T-cell (primary cell): ENCODE data around the gene PRDM16. TPM values are rescaled to one million over a fixed set of nuclear protein-coding genes. Genes with fewer than 3 reads are reported as not detected.

Experiments used
- ATAC-seq, 4 experiments: fragments of 200-7000 bp in 3 of 4; fragments of 150-1000 bp in 1 of 4; cut with Tn5 transposase; replicated peaks in 1 of 4; 1 replicate in 3 of 4; 2 replicates in 1 of 4; pipeline ENCODE4 v1.10.0; 2021; ENCODE audit warnings: moderate library complexity in 3 of 4, mild to moderate bottlenecking in 2 of 4, moderate number of reproducible peaks in 1 of 4
- CTCF ChIA-PET, 2 donors: fragments of 300-600 bp; sonication (Branson Sonifier 250); formaldehyde crosslinking; loops; one replicate each; lab custom pipeline; 2022; ENCODE audit warnings: antibody characterized with exemption in 2 of 2; lab: Charles Lee
- POLR2A ChIA-PET, 2 donors: fragments of 300-600 bp; sonication (Branson Sonifier 250); formaldehyde crosslinking; loops; one replicate each; lab custom pipeline; 2022; ENCODE audit warnings: antibody characterized with exemption in 2 of 2; lab: Charles Lee
- DNase-seq, 35 experiments: peaks; one replicate each; pipeline versions ENCODE4 v3.0.0 to v3.0.0-alpha.2; 2013 to 2023
- H3K27ac ChIP-seq: one replicate; pipeline ENCODE4 v1.5.1; 2013; ENCODE audit warnings: low read length
- H3K27me3 ChIP-seq, 2 experiments: replicated peaks in 1 of 2; 1 replicate in 1 of 2; 2 replicates in 1 of 2; pipeline versions ENCODE4 v1.6.1 to v1.7.0; 2013; ENCODE audit warnings: low read length in 1 of 2, mixed read lengths in 1 of 2; ENCODE audit not compliant: control insufficient read depth in 2 of 2, insufficient read depth in 2 of 2; ENCODE audit errors: extremely low read depth in 1 of 2
- H3K36me3 ChIP-seq, 2 donors: 1 replicate in 1 of 2; 2 replicates in 1 of 2; pipeline versions ENCODE4 v1.6.1 to v1.7.0; 2013; ENCODE audit warnings: low read length in 1 of 2; ENCODE audit not compliant: control insufficient read depth in 2 of 2, insufficient read depth in 1 of 2; ENCODE audit errors: extremely low read depth in 1 of 2
- H3K4me1 ChIP-seq, 2 experiments: 1 replicate in 1 of 2; 2 replicates in 1 of 2; pipeline versions ENCODE4 v1.6.1 to v1.7.0; 2013; ENCODE audit warnings: low read length in 2 of 2, mixed read lengths in 1 of 2; ENCODE audit not compliant: insufficient read depth in 2 of 2, control insufficient read depth in 1 of 2; ENCODE audit errors: extremely low read depth in 1 of 2
- H3K4me3 ChIP-seq, 2 donors: 1 replicate in 1 of 2; 2 replicates in 1 of 2; pipeline versions ENCODE4 v1.5.1 to v1.7.0; 2013; ENCODE audit warnings: mild to moderate bottlenecking in 2 of 2, low read length in 1 of 2, moderate library complexity in 1 of 2; ENCODE audit not compliant: control insufficient read depth in 1 of 2; ENCODE audit errors: extremely low read depth in 1 of 2
- H3K9me3 ChIP-seq: 2 replicates; pipeline ENCODE4 v1.7.0; 2013
- H3K27ac Mint-ChIP-seq, 2 donors: one replicate each; pipeline ENCODE4 v1.8.0; 2020 to 2021; ENCODE audit warnings: mild to moderate bottlenecking in 2 of 2, mixed read lengths in 2 of 2
- H3K27me3 Mint-ChIP-seq, 2 donors: one replicate each; pipeline ENCODE4 v1.8.0; 2021 to 2022; ENCODE audit warnings: mixed read lengths in 2 of 2
- H3K36me3 Mint-ChIP-seq: one replicate; pipeline ENCODE4 v1.8.0; 2021; ENCODE audit warnings: mixed read lengths
- H3K4me1 Mint-ChIP-seq, 3 donors: one replicate each; pipeline ENCODE4 v1.8.0; 2020 to 2022; ENCODE audit warnings: mixed read lengths in 3 of 3, mild to moderate bottlenecking in 1 of 3
- H3K4me3 Mint-ChIP-seq, 3 donors: one replicate each; pipeline ENCODE4 v1.8.0; 2020 to 2022; ENCODE audit warnings: mild to moderate bottlenecking in 3 of 3, mixed read lengths in 3 of 3, moderate library complexity in 3 of 3
- H3K9me3 Mint-ChIP-seq, 3 donors: one replicate each; pipeline ENCODE4 v1.8.0; 2020 to 2022; ENCODE audit warnings: mixed read lengths in 3 of 3
- WGBS: methylation state at CpG from one replicate; pipeline ENCODE4 v1.1.5; 2013; ENCODE audit warnings: missing lambda C conversion rate; ENCODE audit not compliant: insufficient coverage; 5-methylcytosine and 5-hydroxymethylcytosine counted together
- total RNA-seq, 35 experiments: library from RNA in 6 of 35; stranded (reverse) in 6 of 35; fragments of 120-200 nt in 1 of 35; gene quantifications; one replicate each; pipeline versions ENCODE4 v1.2.1 to v1.2.4 and lab custom pipeline; 2013 to 2026

PRDM16 gene
- total RNA-seq, 5 donors from 2014 or later (not counting 1 experiment from before 2014, with no cell fraction given), result 0.15 to 0.70 (median 0.24) TPM; not detected in 1

DNA sequence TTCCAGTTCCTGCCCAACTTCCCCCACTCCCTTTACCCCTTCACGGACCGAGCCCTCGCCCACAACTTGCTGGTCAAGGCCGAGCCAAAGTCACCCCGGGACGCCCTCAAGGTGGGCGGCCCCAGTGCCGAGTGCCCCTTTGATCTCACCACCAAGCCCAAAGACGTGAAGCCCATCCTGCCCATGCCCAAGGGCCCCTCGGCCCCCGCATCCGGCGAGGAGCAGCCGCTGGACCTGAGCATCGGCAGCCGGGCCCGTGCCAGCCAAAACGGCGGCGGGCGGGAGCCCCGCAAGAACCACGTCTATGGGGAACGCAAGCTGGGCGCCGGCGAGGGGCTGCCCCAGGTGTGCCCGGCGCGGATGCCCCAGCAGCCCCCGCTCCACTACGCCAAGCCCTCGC, 343.4 kb downstream of the PRDM16 start:
- no peak overlapping the region for H3K27ac ChIP-seq
- H3K4me1 ChIP-seq, result no peaks in the 10 kb centered on the region
- H3K36me3 ChIP-seq, result no peaks in the 10 kb centered on the region
- ATAC-seq, result no peak
- peaks cover 0 to 3% of the 10 kb centered on the region in 2 donors for H3K27me3 Mint-ChIP-seq
- H3K4me3 ChIP-seq, result no peak overlapping the region
- H3K9me3 ChIP-seq, result no peaks in the 10 kb centered on the region
- DNase-seq, result no peak
- POLR2A ChIA-PET, result no interaction called here
- WGBS, result 93% methylated on average over 27 of the region's 33 CpGs
- H3K4me1 Mint-ChIP-seq, result no peaks in the 10 kb centered on the region
- H3K9me3 Mint-ChIP-seq, result peaks cover 0 to 4% (median 2%) of the 10 kb centered on the region in 3 donors
- no peak overlapping the region for H3K27ac Mint-ChIP-seq
- H3K27me3 ChIP-seq, result peaks cover 0 to 24% of the 10 kb centered on the region in 2 experiments
- no peak overlapping the region for H3K4me3 Mint-ChIP-seq
- CTCF ChIA-PET, result no interaction called here
- no peaks in the 10 kb centered on the region for H3K36me3 Mint-ChIP-seq

DNA sequence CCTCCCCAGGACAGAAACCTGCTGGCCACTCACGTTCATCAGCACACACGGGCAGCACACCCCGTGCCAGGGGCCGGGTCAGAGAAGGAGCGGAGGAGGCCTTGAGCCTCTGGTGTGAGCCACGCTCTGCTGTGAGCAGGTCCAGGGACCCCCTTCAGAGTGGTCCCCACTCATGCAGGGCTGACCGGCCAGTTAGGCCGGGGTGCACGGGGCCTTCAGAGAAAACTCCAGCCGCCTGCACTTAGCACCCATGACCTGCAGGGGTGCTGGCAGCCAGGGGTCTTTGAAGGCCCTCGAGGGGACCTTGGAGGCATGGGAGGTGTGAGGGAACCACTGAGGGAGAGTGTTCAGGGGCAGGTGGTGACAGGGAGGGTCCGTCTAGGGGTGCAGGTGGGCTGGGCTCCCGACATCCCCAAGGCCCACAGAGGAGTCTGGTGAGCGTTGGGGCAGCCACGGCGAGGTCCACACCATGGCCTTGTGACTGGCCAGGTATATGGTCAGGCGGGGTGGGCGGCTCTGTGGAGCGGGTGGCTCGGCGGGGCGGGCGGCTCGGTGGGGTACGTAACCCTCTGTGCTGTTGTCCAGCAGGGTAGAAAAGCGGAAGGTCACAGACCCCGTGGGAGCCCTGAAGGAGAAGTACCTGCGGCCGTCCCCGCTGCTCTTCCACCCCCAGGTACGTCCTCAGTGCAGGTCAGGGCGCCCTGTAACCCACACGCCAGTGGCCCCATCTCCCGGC, 345.1 kb downstream of the PRDM16 start:
- WGBS, result 85% methylated on average over 30 of the region's 34 CpGs
- CTCF ChIA-PET, result no interaction called here
- no peak overlapping the region for H3K27ac Mint-ChIP-seq
- H3K27me3 ChIP-seq, result peaks cover 0 to 37% of the 10 kb centered on the region in 2 experiments
- no peak overlapping the region for H3K27ac ChIP-seq
- H3K4me3 Mint-ChIP-seq, result no peak overlapping the region
- DNase-seq, result no peak
- no peak for ATAC-seq
- peaks cover 0 to 3% of the 10 kb centered on the region in 2 donors for H3K27me3 Mint-ChIP-seq
- H3K4me1 ChIP-seq, result no peaks in the 10 kb centered on the region
- no peaks in the 10 kb centered on the region for H3K4me1 Mint-ChIP-seq
- no peaks in the 10 kb centered on the region for H3K9me3 ChIP-seq
- H3K36me3 ChIP-seq, result no peaks in the 10 kb centered on the region
- no peaks in the 10 kb centered on the region for H3K36me3 Mint-ChIP-seq
- POLR2A ChIA-PET, result no interaction called here
- peaks cover 0 to 4% (median 2%) of the 10 kb centered on the region in 3 donors for H3K9me3 Mint-ChIP-seq
- no peak overlapping the region for H3K4me3 ChIP-seq

DNA sequence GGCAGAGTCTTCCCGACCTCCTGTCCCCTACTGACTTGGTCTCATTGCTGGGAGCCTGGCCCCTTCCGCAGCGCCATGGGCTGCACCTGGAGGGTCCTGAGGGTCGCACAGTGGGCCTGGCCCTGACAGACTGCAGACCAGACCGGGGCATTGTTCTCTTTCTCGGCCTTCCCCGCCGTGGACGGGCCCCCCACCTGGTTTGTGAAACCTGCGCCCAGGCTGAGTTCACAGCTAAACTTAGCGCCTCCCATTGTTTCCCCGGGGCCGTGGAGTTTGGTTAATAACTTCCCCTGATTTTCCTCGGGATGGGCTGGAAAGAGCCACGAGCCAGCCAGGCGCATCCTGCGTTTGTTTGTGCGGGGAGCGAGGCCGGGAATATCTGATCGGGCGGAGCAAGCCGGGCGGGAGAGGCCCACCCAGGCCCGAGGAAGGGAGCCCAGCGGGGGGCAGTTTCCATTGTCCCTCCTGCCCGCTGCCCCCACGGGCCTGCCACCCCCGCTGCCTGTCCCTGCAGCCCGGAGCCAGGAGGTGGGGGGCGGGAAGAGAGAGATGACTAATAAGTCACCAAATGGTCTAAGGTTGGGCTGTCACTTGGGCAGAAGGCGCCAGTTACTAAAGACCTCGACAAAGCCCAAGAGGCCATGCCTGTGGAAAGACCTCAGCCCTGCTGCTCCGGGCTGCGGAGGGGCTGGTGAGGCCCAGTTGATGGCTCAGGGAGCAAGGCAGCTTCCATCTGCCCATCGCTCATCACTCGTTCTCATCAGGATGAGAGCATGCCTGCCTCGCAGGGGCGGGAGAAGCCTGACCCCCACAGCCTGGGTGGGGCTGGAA, 346.5 kb downstream of the PRDM16 start:
- POLR2A ChIA-PET, result no interaction called here
- no peaks in the 10 kb centered on the region for H3K36me3 ChIP-seq
- Mint-ChIP-seq H3K36me3 (no peaks in the 10 kb centered on the region), H3K9me3 (peaks cover 0 to 4% (median 2%) of the 10 kb centered on the region in 3 donors), H3K27ac (no peak overlapping the region), H3K27me3 (peaks cover 2 to 3% of the 10 kb centered on the region in 2 donors), H3K4me1 (no peaks in the 10 kb centered on the region), H3K4me3 (no peak overlapping the region)
- no peak overlapping the region for H3K4me3 ChIP-seq
- H3K4me1 ChIP-seq, result no peaks in the 10 kb centered on the region
- no peaks in the 10 kb centered on the region for H3K9me3 ChIP-seq
- DNase-seq, result no peak
- peaks cover 0 to 40% of the 10 kb centered on the region in 2 experiments for H3K27me3 ChIP-seq
- CTCF ChIA-PET, result no interaction called here
- WGBS, result 89% methylated on average over 35 of the region's 39 CpGs
- ATAC-seq, result no peak
- H3K27ac ChIP-seq, result no peak overlapping the region

DNA sequence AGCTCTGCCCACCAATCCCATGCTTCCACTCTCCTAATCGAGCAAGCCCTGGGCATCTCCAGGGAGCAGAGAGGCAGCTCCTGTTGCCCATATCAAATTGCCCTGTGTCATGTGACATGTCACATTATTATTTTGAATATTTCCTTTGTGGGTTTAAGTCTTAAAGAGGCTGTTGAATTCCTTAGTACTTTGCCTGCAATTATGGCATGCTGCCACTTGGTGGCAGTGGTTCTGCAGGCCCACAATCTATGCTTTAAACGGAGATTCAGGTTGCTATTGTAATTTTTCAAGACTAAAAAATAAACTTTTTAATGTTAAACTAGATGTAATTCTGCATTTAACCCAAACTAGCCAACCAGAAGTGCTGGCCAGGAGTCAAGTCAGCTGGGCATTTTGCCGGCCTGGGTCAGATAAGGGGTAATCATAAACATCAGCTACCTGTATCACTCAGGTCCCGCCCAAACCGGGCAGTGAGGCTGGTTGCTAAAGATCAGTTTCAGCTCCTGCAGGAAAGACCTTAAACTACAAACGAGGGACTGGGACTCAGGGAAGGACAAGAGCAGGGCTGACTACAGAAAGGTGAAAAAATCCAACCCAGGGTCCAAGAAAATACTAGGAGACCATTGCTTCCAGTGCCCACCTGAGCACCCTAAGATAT, 348.2 kb downstream of the PRDM16 start:
- peaks cover 0 to 4% (median 2%) of the 10 kb centered on the region in 3 donors for H3K9me3 Mint-ChIP-seq
- CTCF ChIA-PET, result no interaction called here
- WGBS, result 90% methylated on average over 4 of the region's 6 CpGs
- no peaks in the 10 kb centered on the region for H3K36me3 Mint-ChIP-seq
- Histone ChIP-seq H3K9me3 (no peaks in the 10 kb centered on the region), H3K27me3 (peaks cover 0 to 48% of the 10 kb centered on the region in 2 experiments), H3K4me1 (no peaks in the 10 kb centered on the region), H3K4me3 (no peak overlapping the region), H3K27ac (no peak overlapping the region), H3K36me3 (no peaks in the 10 kb centered on the region)
- no peaks in the 10 kb centered on the region for H3K4me1 Mint-ChIP-seq
- peaks cover 7 to 9% of the 10 kb centered on the region in 2 donors for H3K27me3 Mint-ChIP-seq
- no peak for ATAC-seq
- POLR2A ChIA-PET, result no interaction called here
- H3K27ac Mint-ChIP-seq, result no peak overlapping the region
- DNase-seq, result no peak
- no peak overlapping the region for H3K4me3 Mint-ChIP-seq

DNA sequence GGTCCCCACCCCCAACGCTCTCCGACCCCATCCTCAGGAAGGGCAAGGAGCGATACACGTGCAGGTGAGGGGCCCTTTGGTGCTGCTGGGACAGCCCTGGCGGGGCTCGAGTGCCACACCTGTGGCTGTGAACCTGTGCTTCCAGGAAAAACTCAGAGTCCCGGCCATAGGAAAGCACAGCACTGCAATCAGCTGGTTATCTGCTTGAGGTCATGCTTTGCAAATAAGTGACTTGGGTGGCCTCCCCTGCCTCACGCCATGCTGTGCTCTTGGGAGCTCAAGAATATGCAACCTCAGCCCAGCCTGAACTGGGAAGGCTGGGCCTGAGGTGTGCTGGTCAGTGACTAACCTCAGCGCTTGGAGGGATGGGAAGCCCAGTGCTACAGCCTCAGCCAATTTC, 348.9 kb downstream of the PRDM16 start:
- Histone ChIP-seq H3K36me3 (no peaks in the 10 kb centered on the region), H3K9me3 (no peaks in the 10 kb centered on the region), H3K27ac (no peak overlapping the region), H3K27me3 (peaks cover 0 to 54% of the 10 kb centered on the region in 2 experiments), H3K4me1 (no peaks in the 10 kb centered on the region), H3K4me3 (no peak overlapping the region)
- Mint-ChIP-seq H3K9me3 (peaks cover 0 to 4% (median 2%) of the 10 kb centered on the region in 3 donors), H3K4me3 (no peak overlapping the region), H3K27ac (no peak overlapping the region), H3K4me1 (no peaks in the 10 kb centered on the region), H3K36me3 (no peaks in the 10 kb centered on the region), H3K27me3 (peaks cover 7 to 9% of the 10 kb centered on the region in 2 donors)
- DNase-seq (no peak), ATAC-seq (no peak)
- POLR2A ChIA-PET, result no interaction called here
- 91% methylated on average over 6 of the region's 9 CpGs for WGBS
- CTCF ChIA-PET, result no interaction called here

DNA sequence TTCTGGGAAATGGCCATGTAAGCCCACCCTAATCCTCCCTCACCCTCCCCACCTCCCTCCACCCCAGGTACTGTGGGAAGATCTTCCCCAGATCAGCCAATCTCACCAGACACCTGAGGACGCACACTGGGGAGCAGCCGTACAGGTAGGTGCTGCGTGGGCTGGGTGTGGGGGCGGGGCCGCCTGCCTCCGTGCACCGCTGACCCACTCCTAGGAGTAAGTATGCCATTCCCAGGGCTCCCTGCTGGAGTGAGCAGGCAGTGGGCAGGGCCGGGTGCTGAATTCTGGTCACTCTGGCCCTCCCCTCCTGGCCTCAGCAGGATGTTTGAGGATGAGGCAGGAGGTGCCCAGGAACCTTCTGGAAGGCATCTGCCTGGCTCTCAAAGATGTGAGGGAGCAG, 349.6 kb downstream of the PRDM16 start:
- Histone ChIP-seq H3K36me3 (no peaks in the 10 kb centered on the region), H3K9me3 (no peaks in the 10 kb centered on the region), H3K4me1 (no peaks in the 10 kb centered on the region), H3K27me3 (peaks cover 0 to 60% of the 10 kb centered on the region in 2 experiments), H3K27ac (no peak overlapping the region), H3K4me3 (no peak overlapping the region)
- H3K9me3 Mint-ChIP-seq, result peaks cover 0 to 4% (median 2%) of the 10 kb centered on the region in 3 donors
- H3K27ac Mint-ChIP-seq, result no peak overlapping the region
- ChIA-PET CTCF (no interaction called here), POLR2A (no interaction called here)
- no peaks in the 10 kb centered on the region for H3K4me1 Mint-ChIP-seq
- ATAC-seq (no peak), DNase-seq (no peak)
- H3K27me3 Mint-ChIP-seq, result peaks cover 7 to 9% of the 10 kb centered on the region in 2 donors
- 94% methylated on average over 6 of the region's 8 CpGs for WGBS
- H3K4me3 Mint-ChIP-seq, result no peak overlapping the region
- no peaks in the 10 kb centered on the region for H3K36me3 Mint-ChIP-seq
